ENCODE measurements around the gene IQCE.
A peak's percentile ranks its signal among the peaks of the same experiment; 100 is the strongest.

- TF ChIP-seq CTCF (IDR thresholded peaks at IDR 0.05), result no peak
- no peak for TF ChIP-seq POLR2A (IDR thresholded peaks at IDR 0.05)
- peak; percentile 50 for TF ChIP-seq POLR2AphosphoS5 (IDR thresholded peaks at IDR 0.05)
- TF ChIP-seq EP300 (IDR thresholded peaks at IDR 0.05), result no peak
Observed at GRCh38 chr7:2633538-2634266, 74.9 kb downstream of the IQCE start.

All from gastroesophageal sphincter (tissue), 3 donors.